Ovary (tissue), 3 donors: ENCODE measurements around the gene C1QTNF4.
"Not testable (repeated sequence)": the region's sequence is repeated elsewhere in the genome, so short reads cannot be mapped to it uniquely, and the experiment has no call there.

Source experiments
- EP300 ChIP-seq: sonication (generic); formaldehyde crosslinking; IDR thresholded peaks from one replicate; pipeline ENCODE4 v1.6.1; 2017; ENCODE audit warnings: antibody characterized with exemption
- POLR2A ChIP-seq: fragments of 450-650 bp; IDR thresholded peaks from one replicate; pipeline ENCODE4 v1.6.1; 2017; ENCODE audit warnings: antibody characterized with exemption, mild to moderate bottlenecking, moderate library complexity
- TF ChIP-seq, protein P1 (sequence below), 3 donors: fragments of 450-650 bp in 2 of 3; fragments of 200-600 bp in 1 of 3; IDR thresholded peaks; one replicate each; pipeline versions ENCODE4 v1.5.1 to v1.8.0; 2016 to 2022; ENCODE audit warnings: antibody characterized with exemption in 3 of 3, mild to moderate bottlenecking in 1 of 3
- donor health status: DM: no; HTN: no; CAD: no.

DNA sequence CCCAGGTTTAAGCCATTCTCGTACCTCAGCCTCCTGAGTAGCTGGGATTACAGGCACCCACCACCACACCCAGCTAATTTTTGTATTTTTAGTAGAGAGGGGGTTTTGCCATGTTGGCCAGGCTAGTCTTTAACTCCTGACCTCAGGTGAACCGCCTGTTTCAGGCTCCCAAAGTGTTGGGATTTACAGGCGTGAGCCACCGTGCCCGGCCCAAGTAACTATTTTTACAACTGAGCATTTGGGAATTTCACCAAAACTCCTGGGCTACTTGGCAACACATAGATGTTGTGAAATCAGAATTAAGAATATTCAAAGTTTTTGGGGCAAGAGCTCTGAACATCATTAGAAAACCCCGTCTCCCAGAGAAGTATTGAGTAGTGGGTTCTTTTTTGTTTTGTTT lies 46.3 kb upstream of the C1QTNF4 start:
- TF ChIP-seq, protein P1, sequence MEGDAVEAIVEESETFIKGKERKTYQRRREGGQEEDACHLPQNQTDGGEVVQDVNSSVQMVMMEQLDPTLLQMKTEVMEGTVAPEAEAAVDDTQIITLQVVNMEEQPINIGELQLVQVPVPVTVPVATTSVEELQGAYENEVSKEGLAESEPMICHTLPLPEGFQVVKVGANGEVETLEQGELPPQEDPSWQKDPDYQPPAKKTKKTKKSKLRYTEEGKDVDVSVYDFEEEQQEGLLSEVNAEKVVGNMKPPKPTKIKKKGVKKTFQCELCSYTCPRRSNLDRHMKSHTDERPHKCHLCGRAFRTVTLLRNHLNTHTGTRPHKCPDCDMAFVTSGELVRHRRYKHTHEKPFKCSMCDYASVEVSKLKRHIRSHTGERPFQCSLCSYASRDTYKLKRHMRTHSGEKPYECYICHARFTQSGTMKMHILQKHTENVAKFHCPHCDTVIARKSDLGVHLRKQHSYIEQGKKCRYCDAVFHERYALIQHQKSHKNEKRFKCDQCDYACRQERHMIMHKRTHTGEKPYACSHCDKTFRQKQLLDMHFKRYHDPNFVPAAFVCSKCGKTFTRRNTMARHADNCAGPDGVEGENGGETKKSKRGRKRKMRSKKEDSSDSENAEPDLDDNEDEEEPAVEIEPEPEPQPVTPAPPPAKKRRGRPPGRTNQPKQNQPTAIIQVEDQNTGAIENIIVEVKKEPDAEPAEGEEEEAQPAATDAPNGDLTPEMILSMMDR (IDR thresholded peaks at IDR 0.05): not testable (repeated sequence)
- not testable (repeated sequence) for TF ChIP-seq POLR2A, EP300
